H9 (cell line): ENCODE data around the gene ZMYND12. TPM values are rescaled to one million over a fixed set of nuclear protein-coding genes. Genes with fewer than 3 reads are reported as not detected.

Experiments
- DNase-seq: peaks from one replicate; pipeline ENCODE4 v3.0.0-alpha.2; 2017
- H2AFZ ChIP-seq: one replicate; pipeline ENCODE4 v1.6.1; 2013; ENCODE audit warnings: mild to moderate bottlenecking, low read length, control low read depth, moderate library complexity
- H2AK5ac ChIP-seq: 2 replicates; pipeline ENCODE4 v1.6.1; 2013; ENCODE audit warnings: low read length, control low read depth, mixed read lengths; ENCODE audit not compliant: insufficient read length
- H2BK120ac ChIP-seq: one replicate; pipeline ENCODE4 v1.6.1; 2013; ENCODE audit warnings: low read depth, mild to moderate bottlenecking, low read length, control low read depth, inconsistent platforms; ENCODE audit not compliant: poor library complexity, severe bottlenecking
- H2BK12ac ChIP-seq: 2 replicates; pipeline ENCODE4 v1.6.1; 2013; ENCODE audit warnings: low read length, control low read depth, mixed read lengths, low read depth; ENCODE audit not compliant: insufficient read length
- H2BK15ac ChIP-seq: 2 replicates; pipeline ENCODE4 v1.6.1; 2013; ENCODE audit warnings: low read depth, low read length, control low read depth
- H2BK20ac ChIP-seq: one replicate; pipeline ENCODE4 v1.6.1; 2013; ENCODE audit warnings: low read depth, mild to moderate bottlenecking, low read length, control low read depth, inconsistent platforms; ENCODE audit not compliant: poor library complexity, severe bottlenecking
- H2BK5ac ChIP-seq: 2 replicates; pipeline ENCODE4 v1.6.1; 2013; ENCODE audit warnings: low read length, control low read depth, mixed read lengths; ENCODE audit not compliant: insufficient read length
- H3K14ac ChIP-seq: 2 replicates; pipeline ENCODE4 v1.6.1; 2013; ENCODE audit warnings: low read length, control low read depth; ENCODE audit not compliant: insufficient read depth
- H3K18ac ChIP-seq: 2 replicates; pipeline ENCODE4 v1.6.1; 2013; ENCODE audit warnings: low read depth, mild to moderate bottlenecking, mixed read lengths, low read length, control low read depth; ENCODE audit not compliant: insufficient read length
- H3K23ac ChIP-seq: 2 replicates; pipeline ENCODE4 v1.6.1; 2013; ENCODE audit warnings: low read length, control low read depth, mixed read lengths, low read depth; ENCODE audit not compliant: insufficient read length
- H3K23me2 ChIP-seq: 2 replicates; pipeline ENCODE4 v1.6.1; 2013; ENCODE audit warnings: low read depth, mild to moderate bottlenecking, mixed read lengths, low read length, control low read depth; ENCODE audit not compliant: insufficient read length, poor library complexity, severe bottlenecking
- H3K27ac ChIP-seq: 2 replicates; pipeline ENCODE4 v1.5.1; 2013; ENCODE audit warnings: low read length, control low read depth, mixed read lengths, low read depth; ENCODE audit not compliant: insufficient read length
- H3K27me3 ChIP-seq: 2 replicates; pipeline ENCODE4 v1.6.1; 2013; ENCODE audit warnings: low read length, control low read depth, inconsistent platforms; ENCODE audit not compliant: insufficient read depth
- H3K4ac ChIP-seq: 2 replicates; pipeline ENCODE4 v1.6.1; 2013; ENCODE audit warnings: low read depth, mild to moderate bottlenecking, control low read depth, inconsistent platforms, low read length, moderate library complexity
- H3K4me1 ChIP-seq: 2 replicates; pipeline ENCODE4 v1.6.1; 2013; ENCODE audit warnings: low read length, control low read depth, inconsistent platforms; ENCODE audit not compliant: insufficient read depth
- H3K4me2 ChIP-seq: 2 replicates; pipeline ENCODE4 v1.6.1; 2013; ENCODE audit warnings: low read length, control low read depth, mixed read lengths; ENCODE audit not compliant: insufficient read length, insufficient read depth
- H3K56ac ChIP-seq: 2 replicates; pipeline ENCODE4 v1.6.1; 2013; ENCODE audit warnings: low read depth, mild to moderate bottlenecking, mixed read lengths, low read length, control low read depth; ENCODE audit not compliant: insufficient read length
- H3K79me1 ChIP-seq: 2 replicates; pipeline ENCODE4 v1.6.1; 2013; ENCODE audit warnings: low read depth, mild to moderate bottlenecking, moderate library complexity, low read length, control low read depth, inconsistent platforms; ENCODE audit not compliant: insufficient read depth, poor library complexity, severe bottlenecking
- H3K79me2 ChIP-seq: 2 replicates; pipeline ENCODE4 v1.6.1; 2013; ENCODE audit warnings: low read length, control low read depth, inconsistent platforms; ENCODE audit not compliant: insufficient read depth
- H3K9ac ChIP-seq: 2 replicates; pipeline ENCODE4 v1.6.1; 2013; ENCODE audit warnings: low read length, control low read depth, mixed read lengths; ENCODE audit not compliant: insufficient read length; ENCODE audit errors: extremely low read depth
- H3K9me3 ChIP-seq: one replicate; pipeline ENCODE4 v1.6.1; 2013; ENCODE audit warnings: low read depth, low read length, inconsistent platforms; ENCODE audit not compliant: control insufficient read depth
- H3T11ph ChIP-seq: one replicate; pipeline ENCODE4 v1.6.1; 2013; ENCODE audit warnings: mild to moderate bottlenecking, low read length, control low read depth, inconsistent platforms
- H4K20me1 ChIP-seq: one replicate; pipeline ENCODE4 v1.6.1; 2013; ENCODE audit not compliant: control insufficient read depth, insufficient read length, insufficient read depth
- H4K5ac ChIP-seq: 2 replicates; pipeline ENCODE4 v1.6.1; 2013; ENCODE audit warnings: low read depth, mild to moderate bottlenecking, mixed read lengths, low read length, control low read depth; ENCODE audit not compliant: insufficient read length
- H4K8ac ChIP-seq: replicated peaks from 2 replicates; pipeline ENCODE4 v1.6.1; 2013; ENCODE audit warnings: low read length, control low read depth, mixed read lengths, low read depth; ENCODE audit not compliant: insufficient read length
- H4K91ac ChIP-seq: 2 replicates; pipeline ENCODE4 v1.6.1; 2013; ENCODE audit warnings: low read depth, mild to moderate bottlenecking, moderate library complexity, mixed read lengths, low read length, control low read depth; ENCODE audit not compliant: insufficient read length
- H3K27ac Mint-ChIP-seq, 3 experiments: 2 replicates in 2 of 3; 3 replicates in 1 of 3; pipeline ENCODE4 v1.8.0; 2020 to 2021; ENCODE audit warnings: mixed read lengths in 3 of 3, mild to moderate bottlenecking in 1 of 3, moderate library complexity in 1 of 3
- H3K27me3 Mint-ChIP-seq: 2 replicates; pipeline ENCODE4 v1.8.0; 2021; ENCODE audit warnings: low read depth, mild to moderate bottlenecking, moderate library complexity, mixed read lengths
- H3K36me3 Mint-ChIP-seq, 3 experiments: 2 replicates in 2 of 3; 3 replicates in 1 of 3; pipeline ENCODE4 v1.8.0; 2020 to 2021; ENCODE audit warnings: low read depth in 3 of 3, mixed read lengths in 3 of 3; ENCODE audit not compliant: insufficient read depth in 1 of 3
- H3K4me1 Mint-ChIP-seq, 2 experiments: 2 replicates each; pipeline ENCODE4 v1.8.0; 2020; ENCODE audit warnings: mixed read lengths in 2 of 2
- H3K4me3 Mint-ChIP-seq, 2 experiments: 2 replicates in 1 of 2; 3 replicates in 1 of 2; pipeline ENCODE4 v1.8.0; 2020 to 2021; ENCODE audit warnings: mild to moderate bottlenecking in 2 of 2, mixed read lengths in 2 of 2, moderate library complexity in 1 of 2
- H3K9me3 Mint-ChIP-seq, 2 experiments: 2 replicates in 1 of 2; 3 replicates in 1 of 2; pipeline ENCODE4 v1.8.0; 2020; ENCODE audit warnings: mild to moderate bottlenecking in 2 of 2, mixed read lengths in 2 of 2, moderate library complexity in 1 of 2
- CTCF ChIP-seq: fragments of 200-600 bp; sonication (generic); conservative IDR thresholded peaks from 3 replicates; pipeline ENCODE4 v1.8.0; 2021; ENCODE audit warnings: antibody characterized with exemption, mild to moderate bottlenecking
- WGBS: extraction: QIAGEN DNeasy Blood & Tissue Kit; methylation state at CpG from one replicate; pipeline ENCODE4 v1.1.7; 2013; ENCODE audit warnings: missing lambda C conversion rate, low lambda C conversion rate, mixed read lengths; ENCODE audit not compliant: insufficient read length; ENCODE audit errors: extremely low coverage; 5-methylcytosine and 5-hydroxymethylcytosine counted together
- total RNA-seq: library from RNA; stranded (reverse); gene quantifications from 2 replicates; pipeline ENCODE4 v1.2.1, GENCODE V29; 2021

The ZMYND12 gene
- total RNA-seq, 1 experiment from 2014 or later: 0.42 TPM

DNA sequence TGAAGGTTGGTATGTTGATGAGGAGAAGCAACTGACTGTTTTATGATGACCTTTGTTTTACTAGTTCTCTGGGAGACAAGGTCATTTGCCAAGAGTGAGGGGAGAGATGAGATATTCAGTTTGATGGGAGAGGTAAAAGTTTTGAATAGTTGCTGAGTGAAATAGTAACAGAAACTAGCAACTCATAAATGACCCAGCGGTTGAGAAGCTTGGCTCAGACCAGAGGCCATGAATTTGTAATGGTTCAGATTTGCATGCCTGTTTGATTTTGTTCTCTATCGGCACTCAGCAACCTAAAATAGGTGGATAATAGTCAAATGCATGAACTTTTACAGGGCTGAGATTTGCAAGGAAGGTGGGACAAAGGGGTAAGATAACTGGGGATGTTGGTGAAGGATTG, 13.9 kb upstream of the ZMYND12 start:
- H3K36me3 Mint-ChIP-seq: no peaks in the 10 kb centered on the region
- H3T11ph ChIP-seq: no peak overlapping the region
- H2AFZ ChIP-seq: no peak overlapping the region
- H3K27me3 Mint-ChIP-seq: no peaks in the 10 kb centered on the region
- WGBS: no CpG with 5 or more reads among the region's 2 CpGs
- H3K9ac ChIP-seq: no peak overlapping the region
- H2AK5ac ChIP-seq: no peak overlapping the region
- no peak overlapping the region for H2BK5ac ChIP-seq
- H2BK120ac ChIP-seq: no peak overlapping the region
- no peak overlapping the region for H3K4me2 ChIP-seq
- H3K23ac ChIP-seq: no peak overlapping the region
- DNase-seq: no peak
- no peak for TF ChIP-seq CTCF
- H3K18ac ChIP-seq: no peak overlapping the region
- no peak overlapping the region for H4K91ac ChIP-seq
- no peak overlapping the region for H3K27ac Mint-ChIP-seq
- no peaks in the 10 kb centered on the region for H3K23me2 ChIP-seq
- H3K4me1 Mint-ChIP-seq: no peaks in the 10 kb centered on the region
- H4K20me1 ChIP-seq: no peaks in the 10 kb centered on the region
- no peak overlapping the region for H2BK20ac ChIP-seq
- no peaks in the 10 kb centered on the region for H3K4me1 ChIP-seq
- no peak overlapping the region for H2BK15ac ChIP-seq
- H3K9me3 ChIP-seq: no peaks in the 10 kb centered on the region
- H3K27me3 ChIP-seq: no peaks in the 10 kb centered on the region
- H4K8ac ChIP-seq: no peak overlapping the region
- H3K27ac ChIP-seq: no peak overlapping the region
- no peaks in the 10 kb centered on the region for H3K9me3 Mint-ChIP-seq
- H4K5ac ChIP-seq: no peak overlapping the region
- H3K79me1 ChIP-seq: no peaks in the 10 kb centered on the region
- no peaks in the 10 kb centered on the region for H3K79me2 ChIP-seq
- H3K14ac ChIP-seq: no peak overlapping the region
- no peak overlapping the region for H2BK12ac ChIP-seq
- H3K4ac ChIP-seq: no peak overlapping the region
- H3K56ac ChIP-seq: no peak overlapping the region
- no peak overlapping the region for H3K4me3 Mint-ChIP-seq
